ENCODE results near the gene SEPHS2. TPM values are rescaled to one million over a fixed set of nuclear protein-coding genes. Genes with fewer than 3 reads are reported as not detected.

The SEPHS2 gene
- total and polyA plus RNA-seq, 4 donors, result 17.1 to 68.6 (median 46.0) TPM

DNA sequence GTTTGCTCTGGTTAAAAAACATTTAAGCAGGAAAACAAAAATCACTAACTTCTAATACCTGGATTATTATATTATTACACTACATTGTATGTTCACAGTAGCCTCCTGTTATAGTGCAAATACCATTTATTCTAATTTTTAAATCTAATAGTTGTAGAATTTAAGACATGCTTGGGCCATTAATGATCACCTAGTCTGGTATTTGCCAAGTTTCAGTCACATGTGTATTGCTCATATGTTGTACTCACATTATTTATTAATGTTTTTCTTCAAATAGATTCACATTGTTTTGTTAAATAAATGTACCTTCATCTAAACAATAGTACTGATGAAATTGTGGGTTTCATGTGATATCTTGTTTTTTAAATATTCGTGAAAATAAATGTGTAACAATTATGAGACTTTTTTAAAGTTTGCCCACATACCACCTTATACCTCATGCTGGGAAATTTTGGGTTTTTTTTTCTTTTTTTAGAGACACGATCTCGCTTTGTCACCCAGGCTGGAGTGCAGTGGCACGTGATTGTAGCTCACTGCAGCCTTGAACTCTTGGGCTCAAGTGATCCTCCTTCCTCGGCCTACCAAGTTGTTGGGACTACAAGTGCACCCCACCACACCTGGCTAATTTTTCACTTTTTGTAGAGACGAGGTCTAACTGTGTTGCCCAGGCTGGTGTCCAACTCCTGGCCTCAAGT is 32.4 kb downstream of the SEPHS2 start:
- Histone ChIP-seq H3K9me3 (ENCODE audit: control insufficient read depth in 4 of 4, insufficient read depth in 3 of 4, low read length in 3 of 4) (no peaks in the 10 kb centered on the region), H3K36me3 (ENCODE audit: control insufficient read depth in 4 of 4, insufficient read depth in 4 of 4, low read length in 4 of 4) (peaks cover 3 to 12% (median 7%) of the 10 kb centered on the region in 4 donors), H3K9ac (ENCODE audit: insufficient read depth in 1 of 2, low read length in 2 of 2) (no peak overlapping the region), H3K4me3 (no peak overlapping the region), H3K27me3 (ENCODE audit: control insufficient read depth in 3 of 3, insufficient read depth in 3 of 3, low read length in 2 of 3) (no peaks in the 10 kb centered on the region), H3K27ac (ENCODE audit: low read depth in 1 of 2, low read length in 1 of 2) (peak overlapping the region in 1 of 2 donors; percentile 3), H3K4me1 (ENCODE audit: control insufficient read depth in 5 of 5, insufficient read depth in 5 of 5, low read length in 5 of 5) (peaks cover 0 to 21% (median 4%) of the 10 kb centered on the region in 5 donors)
- 94 to 96% methylated on average over 6 of the region's 6 CpGs for WGBS, 2 donors
- ATAC-seq (ENCODE audit: insufficient read depth, low FRiP score) (no peak), DNase-seq (no peak)
- TF ChIP-seq CTCF (IDR thresholded peaks at IDR 0.05; ENCODE audit: control extremely low read depth, extremely low read depth), result no peak

DNA sequence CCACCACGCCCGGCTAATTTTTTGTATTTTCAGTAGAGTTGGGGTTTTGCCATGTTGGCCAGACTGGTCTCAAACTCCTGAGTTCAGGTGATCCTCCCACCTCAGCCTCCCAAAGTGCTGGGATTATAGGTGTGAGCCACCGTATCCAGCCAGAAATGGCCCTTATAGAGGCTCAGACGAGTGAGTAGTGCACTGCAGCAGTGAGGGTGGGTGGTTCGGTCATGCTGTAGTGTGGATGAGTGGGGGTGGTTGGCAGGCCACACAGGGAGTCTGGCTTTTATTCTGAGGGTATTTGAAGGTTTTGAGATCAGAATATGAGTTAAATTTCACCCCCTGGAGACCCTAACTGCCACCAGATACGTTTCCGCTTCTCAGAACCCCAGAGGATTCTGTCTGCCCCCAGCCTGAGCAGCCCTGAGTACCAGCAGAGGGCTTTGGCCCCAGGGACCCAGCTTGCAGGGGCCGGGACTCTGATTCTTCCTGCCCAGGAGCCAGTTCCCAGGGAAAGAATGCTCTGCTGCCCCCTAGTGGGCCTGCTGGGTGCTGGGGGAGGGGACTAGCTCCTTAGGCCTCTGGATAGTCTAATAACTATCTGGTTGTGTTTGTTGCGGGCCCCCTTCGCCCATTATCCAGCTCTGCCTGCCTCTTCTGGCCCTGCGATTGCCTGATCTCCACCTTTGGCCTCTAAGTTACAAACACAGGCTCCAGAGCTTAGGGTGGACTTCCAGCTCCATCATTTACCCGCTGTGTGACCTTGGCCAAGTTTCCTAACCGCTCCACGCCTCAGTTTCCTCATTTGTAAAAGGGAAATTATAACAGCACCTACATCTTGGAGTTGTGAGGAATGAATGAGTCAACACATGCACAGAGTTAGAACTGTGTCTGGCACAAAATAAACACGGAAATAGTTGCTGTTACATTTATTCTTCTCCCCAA is 36.3 kb downstream of the SEPHS2 start:
- H3K4me3 ChIP-seq, result no peak overlapping the region
- H3K27me3 ChIP-seq (ENCODE audit: control insufficient read depth in 3 of 3, insufficient read depth in 3 of 3, low read length in 2 of 3), result no peaks in the 10 kb centered on the region
- H3K9ac ChIP-seq (ENCODE audit: insufficient read depth in 1 of 2, low read length in 2 of 2), result no peak overlapping the region
- peaks cover 0 to 21% (median 5%) of the 10 kb centered on the region in 5 donors for H3K4me1 ChIP-seq (ENCODE audit: control insufficient read depth in 5 of 5, insufficient read depth in 5 of 5, low read length in 5 of 5)
- H3K27ac ChIP-seq (ENCODE audit: low read depth in 1 of 2, low read length in 1 of 2), result peak overlapping the region in 1 of 2 donors; percentile 21
- ATAC-seq (ENCODE audit: insufficient read depth, low FRiP score) (peak; percentile 73), DNase-seq (peak; percentile 91 to 93 (median 93))
- TF ChIP-seq CTCF (IDR thresholded peaks at IDR 0.05; ENCODE audit: control extremely low read depth, extremely low read depth), result peak; percentile 87
- peaks cover 3 to 9% (median 7%) of the 10 kb centered on the region in 4 donors for H3K36me3 ChIP-seq (ENCODE audit: control insufficient read depth in 4 of 4, insufficient read depth in 4 of 4, low read length in 4 of 4)
- WGBS, 2 donors, result 43 to 44% methylated on average over 15 of the region's 15 CpGs
- H3K9me3 ChIP-seq (ENCODE audit: control insufficient read depth in 4 of 4, insufficient read depth in 3 of 4, low read length in 3 of 4), result no peaks in the 10 kb centered on the region

DNA sequence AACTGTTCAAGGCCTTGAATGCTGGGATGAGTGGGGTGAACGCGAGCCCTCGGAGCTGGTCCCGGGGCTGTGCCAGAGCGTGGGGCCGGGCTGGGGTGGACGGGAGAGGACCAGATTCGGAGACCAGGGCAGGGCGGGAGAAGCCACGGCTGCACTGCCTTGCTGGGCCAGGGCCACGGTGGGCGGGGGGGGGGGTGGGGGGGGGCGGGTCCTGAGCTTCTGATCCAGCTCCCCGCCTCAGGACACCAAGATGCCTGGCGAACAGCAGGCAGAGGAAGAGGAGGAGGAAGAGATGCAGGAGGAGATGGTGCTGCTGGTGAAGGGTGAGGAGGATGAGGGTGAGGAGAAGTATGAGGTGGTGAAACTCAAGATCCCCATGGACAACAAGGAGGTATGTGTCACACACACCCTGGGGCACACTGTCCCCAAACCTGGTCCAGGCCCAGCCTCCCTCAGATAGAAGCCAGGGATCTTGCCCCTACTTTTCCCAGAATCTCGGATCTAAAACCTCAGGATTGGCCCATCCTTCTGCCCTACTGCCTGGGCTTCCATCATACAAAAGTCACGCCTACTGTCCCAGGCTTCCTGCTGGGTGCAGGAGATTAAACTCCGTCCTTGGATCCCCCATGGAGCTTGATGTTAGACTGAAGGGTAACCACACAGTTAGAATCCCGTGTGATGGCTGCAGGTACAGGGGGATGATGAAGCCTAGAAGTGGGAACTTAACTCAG is 37.7 kb downstream of the SEPHS2 start:
- peaks cover 3 to 7% (median 6%) of the 10 kb centered on the region in 4 donors for H3K36me3 ChIP-seq (ENCODE audit: control insufficient read depth in 4 of 4, insufficient read depth in 4 of 4, low read length in 4 of 4)
- 15 to 25% methylated on average over 14 to 18 of the region's 19 CpGs for WGBS, 2 donors
- H3K27me3 ChIP-seq (ENCODE audit: control insufficient read depth in 3 of 3, insufficient read depth in 3 of 3, low read length in 2 of 3), result no peaks in the 10 kb centered on the region
- DNase-seq (peak in 1 of 3 donors; percentile 24), ATAC-seq (ENCODE audit: insufficient read depth, low FRiP score) (peak; percentile 13)
- peaks cover 0 to 21% (median 5%) of the 10 kb centered on the region in 5 donors for H3K4me1 ChIP-seq (ENCODE audit: control insufficient read depth in 5 of 5, insufficient read depth in 5 of 5, low read length in 5 of 5)
- peak overlapping the region; percentile 52 to 75 for H3K27ac ChIP-seq (ENCODE audit: low read depth in 1 of 2, low read length in 1 of 2)
- H3K9ac ChIP-seq (ENCODE audit: insufficient read depth in 1 of 2, low read length in 2 of 2), result peak overlapping the region in 1 of 2 donors; percentile 8
- TF ChIP-seq CTCF (IDR thresholded peaks at IDR 0.05; ENCODE audit: control extremely low read depth, extremely low read depth), result no peak
- no peaks in the 10 kb centered on the region for H3K9me3 ChIP-seq (ENCODE audit: control insufficient read depth in 4 of 4, insufficient read depth in 3 of 4, low read length in 3 of 4)
- H3K4me3 ChIP-seq, result peak overlapping the region; percentile 66
